Measurements from ENCODE around the gene EVX2. TPM values are rescaled to one million over a fixed set of nuclear protein-coding genes. Genes with fewer than 3 reads are reported as not detected.

EVX2 gene
- polyA plus RNA-seq, 1 of the 3 experiments (the other 2 are of a cell fraction), result not detected

DNA sequence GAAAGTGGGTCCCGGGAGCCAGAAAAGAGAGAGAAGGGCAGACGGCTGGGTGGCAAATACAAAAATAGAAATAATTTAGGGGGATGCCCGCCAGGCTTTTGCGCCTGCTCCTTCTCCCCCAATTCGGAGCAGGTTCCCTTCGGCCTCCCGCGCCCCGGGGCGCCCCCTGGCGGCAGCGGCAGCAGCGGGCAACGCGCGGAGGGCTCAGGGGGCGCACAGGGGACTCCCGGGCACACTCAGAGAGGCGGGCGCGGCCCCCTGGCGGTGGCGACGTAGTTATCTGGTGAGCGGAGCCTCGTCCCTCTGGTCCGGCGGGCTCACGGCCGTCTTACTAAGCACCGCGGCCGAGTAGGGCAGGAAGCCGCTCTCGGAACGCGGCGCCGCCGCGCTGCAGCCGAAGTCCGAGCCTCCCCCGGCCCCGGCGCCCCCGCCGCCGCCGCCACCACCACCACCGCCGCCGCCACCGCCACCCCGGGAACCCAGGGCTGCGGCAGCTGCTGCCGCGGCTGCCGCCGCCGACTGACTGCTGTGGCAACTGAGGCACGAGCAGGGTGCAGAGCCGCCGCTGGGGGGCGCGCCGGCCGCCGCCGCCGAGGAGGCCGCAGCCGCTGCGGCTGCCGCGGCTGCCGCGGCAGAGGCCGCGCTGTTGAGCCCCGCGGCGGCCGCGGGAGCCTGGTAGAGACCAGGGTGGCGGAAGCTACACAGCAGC, 3.8 kb downstream of the EVX2 start:
- Histone ChIP-seq H3K9me2 (no peaks in the 10 kb centered on the region), H3K36me3 (replicated peaks in 1 of 2; ENCODE audit: control insufficient read depth in 1 of 2, insufficient read depth in 2 of 2, low read length in 1 of 2) (no peaks in the 10 kb centered on the region), H3K27ac (ENCODE audit: low read depth in 2 of 2, low read length in 1 of 2) (no peak overlapping the region), H3F3A (replicated peaks; ENCODE audit: insufficient read depth) (peaks cover 3% of the 10 kb centered on the region), H3K79me2 (ENCODE audit: insufficient read depth) (no peaks in the 10 kb centered on the region), H3K27me3 (ENCODE audit: insufficient read depth) (peaks cover 70% of the 10 kb centered on the region), H3K4me2 (peak overlapping the region; percentile 70), H3K9ac (no peak overlapping the region), H4K20me1 (ENCODE audit: insufficient read depth) (peaks cover 17% of the 10 kb centered on the region; the same call in 1 of the 2 replicates), H2AFZ (ENCODE audit: low read depth) (no peak overlapping the region), H3K9me3 (no peaks in the 10 kb centered on the region), H3K4me3 (ENCODE audit: low read depth in 2 of 2, low read length in 1 of 2) (peak overlapping the region; percentile 39 to 52), H3K4me1 (ENCODE audit: control insufficient read depth in 1 of 2, insufficient read depth in 2 of 2, low read depth in 1 of 2, low read length in 1 of 2) (peaks cover 0 to 23% of the 10 kb centered on the region in 2 experiments; a peak in 1 of 4 replicates)
- DNase-seq, result peak; percentile 95
- 0% methylated on average over 20 of the region's 86 CpGs for WGBS (ENCODE audit: low lambda C conversion rate)
- ChIA-PET POLR2A (interaction anchor here (0.6 to 1.1 kb wide), 2 partner anchors 78 to 393 kb away, joined by 3 read pairs; partner anchors contain the start of gene LNPK), CTCF (interaction anchor here (0.7 to 12.1 kb wide), 51 partner anchors 9 to 878 kb away, joined by 3 to 262 read pairs (median 4); partner anchors contain the start of genes HOXD13 and LNPK)
- TF ChIP-seq RCOR1 (IDR thresholded peaks at IDR 0.05; ENCODE audit: low read length) (peak; percentile 48; the same call in 1 of the 2 replicates), JUND (IDR thresholded peaks at IDR 0.05) (no peak), TEAD4 (IDR thresholded peaks at IDR 0.05; ENCODE audit: borderline replicate concordance, insufficient read depth) (no peak), RAD21 (IDR thresholded peaks at IDR 0.05; ENCODE audit: low read length) (peak; percentile 63), SMC3 (IDR thresholded peaks at IDR 0.05; ENCODE audit: low read depth, low read length) (peak; percentile 80), RXRA (IDR thresholded peaks at IDR 0.05; ENCODE audit: borderline replicate concordance, low read depth) (no peak), ELF1 (IDR thresholded peaks at IDR 0.05) (no peak), RFX5 (IDR thresholded peaks at IDR 0.05; ENCODE audit: low read length) (no peak), USF1 (IDR thresholded peaks at IDR 0.05; ENCODE audit: borderline replicate concordance, low read depth) (no peak)
- TF ChIP-seq, protein P1, sequence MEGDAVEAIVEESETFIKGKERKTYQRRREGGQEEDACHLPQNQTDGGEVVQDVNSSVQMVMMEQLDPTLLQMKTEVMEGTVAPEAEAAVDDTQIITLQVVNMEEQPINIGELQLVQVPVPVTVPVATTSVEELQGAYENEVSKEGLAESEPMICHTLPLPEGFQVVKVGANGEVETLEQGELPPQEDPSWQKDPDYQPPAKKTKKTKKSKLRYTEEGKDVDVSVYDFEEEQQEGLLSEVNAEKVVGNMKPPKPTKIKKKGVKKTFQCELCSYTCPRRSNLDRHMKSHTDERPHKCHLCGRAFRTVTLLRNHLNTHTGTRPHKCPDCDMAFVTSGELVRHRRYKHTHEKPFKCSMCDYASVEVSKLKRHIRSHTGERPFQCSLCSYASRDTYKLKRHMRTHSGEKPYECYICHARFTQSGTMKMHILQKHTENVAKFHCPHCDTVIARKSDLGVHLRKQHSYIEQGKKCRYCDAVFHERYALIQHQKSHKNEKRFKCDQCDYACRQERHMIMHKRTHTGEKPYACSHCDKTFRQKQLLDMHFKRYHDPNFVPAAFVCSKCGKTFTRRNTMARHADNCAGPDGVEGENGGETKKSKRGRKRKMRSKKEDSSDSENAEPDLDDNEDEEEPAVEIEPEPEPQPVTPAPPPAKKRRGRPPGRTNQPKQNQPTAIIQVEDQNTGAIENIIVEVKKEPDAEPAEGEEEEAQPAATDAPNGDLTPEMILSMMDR (IDR thresholded peaks at IDR 0.05), result peak; percentile 87

DNA sequence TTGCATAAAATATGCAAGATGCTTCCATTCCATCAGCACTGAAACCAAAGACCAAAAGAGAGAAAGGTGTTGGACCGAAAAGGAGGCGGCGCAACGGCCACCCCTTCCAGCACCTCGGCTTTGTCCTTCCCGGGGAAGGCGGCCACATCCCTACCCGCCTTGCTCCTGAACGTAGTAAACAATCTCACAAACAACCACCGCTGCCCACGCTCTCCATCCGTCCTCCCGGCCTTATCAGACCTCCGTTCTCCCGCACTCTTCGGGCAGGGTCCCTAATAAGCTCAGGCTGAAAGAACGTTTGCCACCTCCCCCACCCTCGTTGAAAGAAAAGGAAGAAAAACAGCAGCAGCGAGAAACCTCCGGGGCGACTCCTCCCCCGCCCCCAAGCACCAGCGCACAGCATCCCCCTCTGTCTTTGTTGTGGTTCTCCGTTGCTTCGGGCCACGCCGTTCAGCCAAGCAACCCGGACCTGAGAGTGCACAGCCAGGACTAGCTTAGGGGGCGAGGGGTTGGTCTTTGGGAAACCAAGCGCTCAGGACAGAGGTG, 4.4 kb downstream of the EVX2 start:
- no peak overlapping the region for H2AFZ ChIP-seq (ENCODE audit: low read depth)
- POLR2A ChIA-PET, result interaction anchor here (0.6 kb wide), 1 partner anchor 43 kb away, joined by 3 read pairs; no protein-coding TSS in a partner anchor

More for the DNA sequence above, 4.4 kb downstream of the EVX2 start:
- no peaks in the 10 kb centered on the region for H3K9me2 ChIP-seq
- no peak overlapping the region for H3K27ac ChIP-seq (ENCODE audit: low read depth in 2 of 2, low read length in 1 of 2)
- peaks cover 0 to 21% of the 10 kb centered on the region in 2 experiments; a peak in 1 of 4 replicates for H3K4me1 ChIP-seq (ENCODE audit: control insufficient read depth in 1 of 2, insufficient read depth in 2 of 2, low read depth in 1 of 2, low read length in 1 of 2)
- CTCF ChIA-PET, result interaction anchor here (0.7 to 12.1 kb wide), 42 partner anchors 8 to 877 kb away, joined by 3 to 262 read pairs (median 4); partner anchors contain the start of genes HOXD13 and LNPK
- H3K9ac ChIP-seq, result no peak overlapping the region
- peaks cover 64% of the 10 kb centered on the region for H3K27me3 ChIP-seq (ENCODE audit: insufficient read depth)
- no peaks in the 10 kb centered on the region for H3K79me2 ChIP-seq (ENCODE audit: insufficient read depth)
- WGBS (ENCODE audit: low lambda C conversion rate), result 47% methylated on average over 30 of the region's 30 CpGs
- H3F3A ChIP-seq (replicated peaks; ENCODE audit: insufficient read depth), result peaks cover 3% of the 10 kb centered on the region
- peak; percentile 52 for DNase-seq
- H4K20me1 ChIP-seq (ENCODE audit: insufficient read depth), result peaks cover 17% of the 10 kb centered on the region; the same call in 1 of the 2 replicates
- H3K9me3 ChIP-seq, result no peaks in the 10 kb centered on the region
- H3K4me2 ChIP-seq, result peak overlapping the region; percentile 15; the same call in 1 of the 2 replicates
- peak overlapping the region; percentile 19 to 52; a peak in 1 of 4 replicates for H3K4me3 ChIP-seq (ENCODE audit: low read depth in 2 of 2, low read length in 1 of 2)
- H3K36me3 ChIP-seq (replicated peaks in 1 of 2; ENCODE audit: control insufficient read depth in 1 of 2, insufficient read depth in 2 of 2, low read length in 1 of 2), result no peaks in the 10 kb centered on the region
- TF ChIP-seq POLR2AphosphoS5 (IDR thresholded peaks at IDR 0.05; ENCODE audit: low read depth, low read length), result no peak
- no peak for TF ChIP-seq CHD2 (IDR thresholded peaks at IDR 0.05; ENCODE audit: low read length, partially characterized antibody)
- no peak for TF ChIP-seq FOXJ3 (CRISPR knock-in tag; IDR thresholded peaks at IDR 0.05)
- TF ChIP-seq EP300 (IDR thresholded peaks at IDR 0.05; ENCODE audit: borderline replicate concordance in 1 of 2, low read depth in 1 of 2, low read length in 1 of 2), result no peak
- no peak for TF ChIP-seq JUND (IDR thresholded peaks at IDR 0.05)
